CD14-positive monocyte (primary cell): Measurements from ENCODE around the gene CDO1. TPM values are rescaled to one million over a fixed set of nuclear protein-coding genes. Genes with fewer than 3 reads are reported as not detected.
A peak's percentile ranks its signal among the peaks of the same experiment; 100 is the strongest.
"Not testable (repeated sequence)": the region's sequence is repeated elsewhere in the genome, so short reads cannot be mapped to it uniquely, and the experiment has no call there.

Source experiments
- DNase-seq, 3 donors: peaks; one replicate each; pipeline ENCODE4 v3.0.0-alpha.2; 2011 to 2022
- H2AFZ ChIP-seq: 2 replicates; pipeline ENCODE4 v1.6.0; 2012; ENCODE audit warnings: mild to moderate bottlenecking, low read depth, low read length, inconsistent platforms; ENCODE audit not compliant: insufficient read depth, poor library complexity, severe bottlenecking
- H3K27ac ChIP-seq, 2 donors: 1 replicate in 1 of 2; 2 replicates in 1 of 2; pipeline ENCODE4 v1.5.1; 2012 to 2013; ENCODE audit warnings: low read length in 2 of 2, control low read depth in 1 of 2, inconsistent platforms in 1 of 2, low read depth in 1 of 2, mild to moderate bottlenecking in 1 of 2
- H3K27me3 ChIP-seq, 2 donors: one replicate each; pipeline versions ENCODE4 v1.6.0 to v1.6.1; 2011 to 2013; ENCODE audit warnings: low read length in 2 of 2; ENCODE audit not compliant: control insufficient read depth in 2 of 2, insufficient read depth in 2 of 2
- H3K36me3 ChIP-seq, 2 donors: replicated peaks in 1 of 2; 1 replicate in 1 of 2; 2 replicates in 1 of 2; pipeline versions ENCODE4 v1.5.1 to v1.6.1; 2012 to 2013; ENCODE audit warnings: low read length in 2 of 2, control low read depth in 1 of 2, inconsistent platforms in 1 of 2, mild to moderate bottlenecking in 1 of 2; ENCODE audit not compliant: insufficient read depth in 2 of 2, control insufficient read depth in 1 of 2
- H3K4me1 ChIP-seq, 2 donors: 1 replicate in 1 of 2; 2 replicates in 1 of 2; pipeline versions ENCODE4 v1.5.1 to v1.6.1; 2012 to 2013; ENCODE audit warnings: low read length in 2 of 2, control low read depth in 1 of 2, inconsistent platforms in 1 of 2, mild to moderate bottlenecking in 1 of 2, moderate library complexity in 1 of 2; ENCODE audit not compliant: insufficient read depth in 2 of 2, control insufficient read depth in 1 of 2
- H3K4me2 ChIP-seq: replicated peaks from 2 replicates; pipeline ENCODE3; 2012; ENCODE audit warnings: low read length, moderate library complexity, mild to moderate bottlenecking; ENCODE audit not compliant: poor library complexity, severe bottlenecking; ENCODE audit errors: extremely low read depth
- H3K4me3 ChIP-seq, 3 experiments: fragments of 200-600 bp in 1 of 3; sonication (generic) in 1 of 3; replicated peaks in 1 of 3; 1 replicate in 2 of 3; 2 replicates in 1 of 3; pipeline ENCODE4 v1.5.1; 2011 to 2013; ENCODE audit warnings: low read length in 3 of 3, mild to moderate bottlenecking in 3 of 3, control low read depth in 2 of 3, low read depth in 2 of 3, inconsistent platforms in 1 of 3, moderate library complexity in 1 of 3
- H3K79me2 ChIP-seq: 2 replicates; pipeline ENCODE4 v1.6.0; 2012; ENCODE audit warnings: mild to moderate bottlenecking, control low read depth, inconsistent platforms, low read length, moderate library complexity; ENCODE audit not compliant: insufficient read depth
- H3K9ac ChIP-seq: 2 replicates; pipeline ENCODE4 v1.6.0; 2017; ENCODE audit warnings: low read length, mild to moderate bottlenecking; ENCODE audit not compliant: insufficient read depth, poor library complexity, severe bottlenecking
- H3K9me3 ChIP-seq, 2 donors: replicated peaks in 1 of 2; 1 replicate in 1 of 2; 2 replicates in 1 of 2; pipeline versions ENCODE4 v1.5.1 to v1.6.1; 2012 to 2013; ENCODE audit warnings: low read length in 2 of 2, control low read depth in 1 of 2; ENCODE audit not compliant: control insufficient read depth in 1 of 2, insufficient read depth in 1 of 2
- H4K20me1 ChIP-seq: 2 replicates; pipeline ENCODE4 v1.6.0; 2012; ENCODE audit warnings: mild to moderate bottlenecking, low read length, control low read depth, moderate library complexity; ENCODE audit not compliant: insufficient read depth
- H3K27ac Mint-ChIP-seq, 7 donors: one replicate each; pipeline ENCODE4 v1.8.0; 2020; ENCODE audit warnings: mild to moderate bottlenecking in 7 of 7, mixed read lengths in 7 of 7, moderate library complexity in 6 of 7, inconsistent platforms in 2 of 7
- H3K27me3 Mint-ChIP-seq, 3 donors: one replicate each; pipeline ENCODE4 v1.8.0; 2021 to 2022; ENCODE audit warnings: low read depth in 3 of 3, mild to moderate bottlenecking in 3 of 3, mixed read lengths in 3 of 3, moderate library complexity in 3 of 3, inconsistent platforms in 1 of 3
- H3K36me3 Mint-ChIP-seq, 2 donors: one replicate each; pipeline ENCODE4 v1.8.0; 2020; ENCODE audit warnings: mixed read lengths in 2 of 2, inconsistent platforms in 1 of 2, mild to moderate bottlenecking in 1 of 2
- H3K4me1 Mint-ChIP-seq: one replicate; pipeline ENCODE4 v1.8.0; 2020; ENCODE audit warnings: mild to moderate bottlenecking, mixed read lengths
- H3K4me3 Mint-ChIP-seq, 2 donors: one replicate each; pipeline ENCODE4 v1.8.0; 2020; ENCODE audit warnings: mild to moderate bottlenecking in 2 of 2, mixed read lengths in 2 of 2, moderate library complexity in 1 of 2
- H3K9me3 Mint-ChIP-seq, 7 donors: one replicate each; pipeline ENCODE4 v1.8.0; 2020 to 2022; ENCODE audit warnings: mixed read lengths in 7 of 7, mild to moderate bottlenecking in 6 of 7, moderate library complexity in 6 of 7, inconsistent platforms in 2 of 7
- WGBS: methylation state at CpG from one replicate; pipeline ENCODE4 v1.1.5; 2013; ENCODE audit warnings: missing lambda C conversion rate; ENCODE audit not compliant: insufficient coverage; 5-methylcytosine and 5-hydroxymethylcytosine counted together
- intact Hi-C, 2 donors: fragments of 100-400 bp; cut with micrococcal nuclease; formaldehyde crosslinking; loops; one replicate each; pipeline versions ENCODE4 v1.15.0 to v1.15.1; 2023
- polyA plus RNA-seq, 3 donors: library from polyadenylated mRNA; depleted of rRNA in 1 of 3; unstranded in 2 of 3; stranded (reverse) in 1 of 3; fragments of 300-500 nt in 2 of 3; fragments of >200 nt in 1 of 3; fragmentation: Illumina TruSeq in 2 of 3; gene quantifications; 1 replicate in 2 of 3; 2 replicates in 1 of 3; pipeline ENCODE4 v1.2.3, GENCODE V29; 2012 to 2021
- TF ChIP-seq, protein P1 (sequence below): fragments of 200-600 bp; IDR thresholded peaks from one replicate; pipeline ENCODE4 v1.8.0; 2022; ENCODE audit warnings: antibody characterized with exemption, mild to moderate bottlenecking

The CDO1 gene
- polyA plus RNA-seq, 3 donors = not detected

DNA sequence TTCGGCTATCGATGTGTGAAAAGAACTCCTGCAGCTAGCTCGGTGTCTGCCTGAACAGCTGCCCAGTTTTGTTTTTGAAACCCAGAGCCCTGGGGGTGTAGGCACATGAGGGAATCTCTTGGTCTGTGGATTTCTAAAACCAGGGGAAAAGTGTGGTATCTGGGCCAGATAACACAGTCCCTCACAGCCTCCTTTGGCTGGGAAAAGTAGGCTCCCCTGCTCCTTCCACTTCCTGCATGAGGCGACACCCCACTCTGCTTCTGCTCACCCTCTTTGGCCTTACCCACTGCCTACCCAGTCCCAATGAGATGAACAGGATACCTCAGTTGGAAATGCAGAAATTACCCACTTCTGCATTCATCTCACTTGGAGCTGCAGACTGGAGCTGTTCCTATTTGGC is 9.5 kb upstream of the CDO1 start:
- Mint-ChIP-seq H3K27me3 (peaks cover 2 to 6% (median 4%) of the 10 kb centered on the region in 3 donors), H3K27ac (peak overlapping the region in 1 of 7 donors; percentile 60), H3K4me3 (no peak overlapping the region), H3K9me3 (peaks cover 0 to 28% (median 21%) of the 10 kb centered on the region in 7 donors), H3K36me3 (peaks cover 22 to 28% of the 10 kb centered on the region in 2 donors), H3K4me1 (no peaks in the 10 kb centered on the region)
- Histone ChIP-seq H3K36me3 (peaks cover 25 to 30% of the 10 kb centered on the region in 2 donors), H3K9ac (no peak overlapping the region), H3K79me2 (no peaks in the 10 kb centered on the region), H3K4me1 (no peaks in the 10 kb centered on the region), H3K4me2 (no peak overlapping the region), H3K27ac (no peak overlapping the region), H3K27me3 (no peaks in the 10 kb centered on the region), H3K4me3 (no peak overlapping the region), H2AFZ (no peak overlapping the region), H3K9me3 (peaks cover 0 to 3% of the 10 kb centered on the region in 2 donors), H4K20me1 (no peaks in the 10 kb centered on the region)
- TF ChIP-seq, protein P1, sequence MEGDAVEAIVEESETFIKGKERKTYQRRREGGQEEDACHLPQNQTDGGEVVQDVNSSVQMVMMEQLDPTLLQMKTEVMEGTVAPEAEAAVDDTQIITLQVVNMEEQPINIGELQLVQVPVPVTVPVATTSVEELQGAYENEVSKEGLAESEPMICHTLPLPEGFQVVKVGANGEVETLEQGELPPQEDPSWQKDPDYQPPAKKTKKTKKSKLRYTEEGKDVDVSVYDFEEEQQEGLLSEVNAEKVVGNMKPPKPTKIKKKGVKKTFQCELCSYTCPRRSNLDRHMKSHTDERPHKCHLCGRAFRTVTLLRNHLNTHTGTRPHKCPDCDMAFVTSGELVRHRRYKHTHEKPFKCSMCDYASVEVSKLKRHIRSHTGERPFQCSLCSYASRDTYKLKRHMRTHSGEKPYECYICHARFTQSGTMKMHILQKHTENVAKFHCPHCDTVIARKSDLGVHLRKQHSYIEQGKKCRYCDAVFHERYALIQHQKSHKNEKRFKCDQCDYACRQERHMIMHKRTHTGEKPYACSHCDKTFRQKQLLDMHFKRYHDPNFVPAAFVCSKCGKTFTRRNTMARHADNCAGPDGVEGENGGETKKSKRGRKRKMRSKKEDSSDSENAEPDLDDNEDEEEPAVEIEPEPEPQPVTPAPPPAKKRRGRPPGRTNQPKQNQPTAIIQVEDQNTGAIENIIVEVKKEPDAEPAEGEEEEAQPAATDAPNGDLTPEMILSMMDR = no peak
- WGBS = 88% methylated on average over 4 of the region's 4 CpGs
- no peak for DNase-seq
- intact Hi-C loops = no loop called here

DNA sequence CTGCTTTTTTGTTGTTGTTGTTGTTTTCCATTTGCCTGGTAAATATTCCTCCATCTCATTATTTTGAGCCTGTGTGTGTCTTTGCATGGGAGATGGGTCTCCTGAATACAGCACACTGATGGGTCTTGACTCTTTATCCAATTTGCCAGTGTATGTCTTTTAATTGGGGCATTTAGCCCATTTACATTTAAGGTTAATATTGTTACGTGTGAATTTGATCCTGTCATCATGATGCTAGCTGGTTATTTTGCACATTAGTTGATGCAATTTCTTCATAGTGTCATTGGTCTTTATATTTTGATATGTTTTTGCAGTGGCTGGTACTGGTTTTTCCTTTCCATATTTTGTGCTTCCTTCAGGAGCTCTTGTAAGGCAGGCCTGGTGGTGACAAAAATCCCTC is 8.5 kb upstream of the CDO1 start:
- H3K9me3 ChIP-seq, DNase-seq, H3K27ac ChIP-seq, H3K4me2 ChIP-seq, H3K4me1 Mint-ChIP-seq, H3K27me3 Mint-ChIP-seq, H3K4me3 ChIP-seq, intact Hi-C loops, H2AFZ ChIP-seq, H4K20me1 ChIP-seq, H3K27me3 ChIP-seq, H3K4me1 ChIP-seq, H3K27ac Mint-ChIP-seq, H3K9ac ChIP-seq, H3K4me3 Mint-ChIP-seq, H3K79me2 ChIP-seq: not testable (repeated sequence)
- Mint-ChIP-seq H3K9me3 (peaks cover 0 to 28% (median 21%) of the 10 kb centered on the region in 7 donors), H3K36me3 (peaks cover 21 to 22% of the 10 kb centered on the region in 2 donors)
- no CpG with 5 or more reads among the region's 1 CpG for WGBS
- peaks cover 19 to 20% of the 10 kb centered on the region in 2 donors for H3K36me3 ChIP-seq
